Keratinocyte (primary cell): ENCODE measurements around the gene CD300H.

Experiments
- CTCF ChIP-seq, 3 experiments: IDR thresholded peaks in 1 of 3; conservative IDR thresholded peaks in 1 of 3; optimal IDR thresholded peaks in 1 of 3; 2 replicates in 2 of 3; 3 replicates in 1 of 3; pipeline versions ENCODE3 to v1.5.1; 2011; ENCODE audit warnings: low read length in 3 of 3, mild to moderate bottlenecking in 3 of 3, moderate library complexity in 2 of 3, control low read depth in 1 of 3, inconsistent platforms in 1 of 3; ENCODE audit not compliant: insufficient read depth in 2 of 3; ENCODE audit errors: extremely low read depth in 1 of 3
- EZH2 ChIP-seq: IDR thresholded peaks from one replicate; pipeline ENCODE4 v1.6.1; 2012; ENCODE audit warnings: inconsistent platforms, mild to moderate bottlenecking, low read length, moderate library complexity

GRCh38 chr17:74513987-74514631 lies 53.2 kb downstream of the CD300H start:
- TF ChIP-seq CTCF (optimal IDR thresholded peaks at IDR 0.05 in 1 of 3, IDR thresholded peaks at IDR 0.05 in 1 of 3, conservative IDR thresholded peaks at IDR 0.05 in 1 of 3; ENCODE audit: extremely low read depth in 1 of 3, insufficient read depth in 2 of 3, low read length in 3 of 3) (no peak), EZH2 (no peak)
